ENCODE data around the gene CD5L. TPM values are rescaled to one million over a fixed set of nuclear protein-coding genes. Genes with fewer than 3 reads are reported as not detected.

The CD5L gene
- total RNA-seq, 2 experiments from 2014 or later = not detected

DNA sequence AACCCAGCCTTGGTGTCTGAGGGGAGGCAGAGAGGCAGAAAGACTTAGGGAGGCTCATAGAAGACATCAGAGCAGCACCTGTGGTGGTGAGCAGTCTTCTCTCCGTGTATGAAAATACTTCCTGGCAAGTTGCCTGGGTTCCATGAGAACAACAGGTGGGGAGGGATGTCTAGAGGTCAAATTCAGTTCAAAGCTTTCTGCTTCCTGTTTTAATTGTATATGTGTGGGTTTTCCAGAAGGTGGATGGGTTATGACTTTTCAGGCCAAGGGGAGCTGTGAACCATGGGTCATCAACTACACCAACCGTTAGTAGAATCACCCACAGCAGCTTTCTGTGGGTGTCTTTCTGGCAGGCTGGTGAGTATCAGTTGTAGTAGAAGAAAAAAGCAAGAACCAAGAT, 60.6 kb downstream of the CD5L start:
- no peak overlapping the region for H3K27ac Mint-ChIP-seq
- H3K4me1 Mint-ChIP-seq (ENCODE audit: low read depth) = no peaks in the 10 kb centered on the region
- H3K27me3 Mint-ChIP-seq = peaks cover 14% of the 10 kb centered on the region
- no peaks in the 10 kb centered on the region for H3K9me3 Mint-ChIP-seq
- POLR2A ChIA-PET = no interaction called here
- ATAC-seq (ENCODE audit: poor library complexity) = no peak
- CTCF ChIA-PET = no interaction called here
- H3K36me3 Mint-ChIP-seq (ENCODE audit: low read depth) = no peaks in the 10 kb centered on the region
- TF ChIP-seq CTCF (IDR thresholded peaks at IDR 0.05) = no peak
- Histone ChIP-seq H3K9me3 (ENCODE audit: control insufficient read depth in 1 of 2, insufficient read depth in 1 of 2, low read length in 2 of 2) (no peaks in the 10 kb centered on the region), H3K27me3 (ENCODE audit: control insufficient read depth in 1 of 2, insufficient read depth in 2 of 2, low read length in 2 of 2) (no peaks in the 10 kb centered on the region), H3K4me1 (ENCODE audit: insufficient read depth, low read length) (no peaks in the 10 kb centered on the region), H3K36me3 (ENCODE audit: insufficient read depth, low read length) (no peaks in the 10 kb centered on the region), H3K27ac (ENCODE audit: low read depth in 1 of 2, low read length in 2 of 2) (no peak overlapping the region), H3K4me3 (ENCODE audit: low read length) (no peak overlapping the region)
- DNase-seq = no peak
- H3K4me3 Mint-ChIP-seq = no peak overlapping the region
- intact Hi-C loops (cut with DNase I, micrococcal nuclease) = no loop called here

Other genes with a start within 250 kb of the CD5L start
- not detected for gene FCRL4, start 243.7 kb downstream of the CD5L start, total RNA-seq
- gene FCRL3, start 141.0 kb downstream of the CD5L start, total RNA-seq = 1 to 10 TPM in 1 of 2 experiments, under 1 TPM in 1; 0.99 to 1.1 TPM
- gene FCRL2, start 64.7 kb downstream of the CD5L start, total RNA-seq = under 1 TPM; 0.11 to 0.20 TPM
- under 1 TPM; 0.60 to 0.98 TPM for gene FCRL1, start 21.7 kb downstream of the CD5L start, total RNA-seq
- gene KIRREL1, start 151.8 kb upstream of the CD5L start, total RNA-seq = not detected

All from CD4-positive, alpha-beta T cell (primary cell).